H1 (cell line): ENCODE results near the gene RABL6. TPM values are rescaled to one million over a fixed set of nuclear protein-coding genes. Genes with fewer than 3 reads are reported as not detected.

ENCODE experiments used
- CTCF ChIA-PET: fragments of 300-600 bp; sonication (Branson Sonifier 250); formaldehyde crosslinking; loops from one replicate; lab custom pipeline; 2021; ENCODE audit not compliant: partially characterized antibody; lab: Charles Lee
- POLR2A ChIA-PET: fragments of 300-600 bp; sonication (Branson Sonifier 250); formaldehyde crosslinking; loops from one replicate; lab custom pipeline; 2021; ENCODE audit warnings: inconsistent platforms; ENCODE audit not compliant: partially characterized antibody; lab: Charles Lee
- DNase-seq, 2 experiments: peaks; one replicate each; pipeline versions ENCODE4 v3.0.0 to v3.0.0-alpha.2; 2010 to 2022; ENCODE audit warnings: low spot score in 2 of 2, low read depth in 1 of 2, mixed read lengths in 1 of 2
- FAIRE-seq: peaks from 2 replicates; lab custom pipeline; 2011; peaks lifted over from hg19 to GRCh38; lab: Jason Lieb, UNC
- H2AFZ ChIP-seq: 2 replicates; pipeline ENCODE4 v1.8.1; 2012; ENCODE audit warnings: low read length, inconsistent platforms
- H2AK5ac ChIP-seq: 2 replicates; pipeline ENCODE4 v1.6.1; 2013; ENCODE audit warnings: low read depth, low read length
- H2BK120ac ChIP-seq: replicated peaks from 2 replicates; pipeline ENCODE3; 2013; ENCODE audit warnings: low read depth, low read length, inconsistent platforms
- H2BK12ac ChIP-seq: 2 replicates; pipeline ENCODE4 v1.6.1; 2013; ENCODE audit warnings: low read depth, low read length
- H2BK15ac ChIP-seq: 2 replicates; pipeline ENCODE4 v1.6.1; 2013; ENCODE audit warnings: low read length
- H2BK20ac ChIP-seq: 2 replicates; pipeline ENCODE4 v1.6.1; 2013; ENCODE audit warnings: low read length
- H2BK5ac ChIP-seq: 2 replicates; pipeline ENCODE4 v1.6.1; 2013; ENCODE audit warnings: low read depth, low read length
- H3K14ac ChIP-seq: 2 replicates; pipeline ENCODE4 v1.6.1; 2013; ENCODE audit warnings: inconsistent platforms; ENCODE audit not compliant: insufficient read length
- H3K18ac ChIP-seq: 2 replicates; pipeline ENCODE4 v1.6.1; 2013; ENCODE audit warnings: low read length; ENCODE audit errors: extremely low read depth
- H3K23ac ChIP-seq: 2 replicates; pipeline ENCODE4 v1.6.1; 2013; ENCODE audit warnings: inconsistent platforms; ENCODE audit not compliant: insufficient read length
- H3K23me2 ChIP-seq: 2 replicates; pipeline ENCODE4 v1.6.1; 2013; ENCODE audit warnings: low read depth, low read length
- H3K27ac ChIP-seq: 2 replicates; pipeline ENCODE4 v1.6.1; 2011; ENCODE audit warnings: low read depth, low read length, inconsistent platforms
- H3K27me3 ChIP-seq, 4 experiments: replicated peaks in 1 of 4; 1 replicate in 1 of 4; 2 replicates in 3 of 4; pipeline versions ENCODE4 v1.6.1 to v1.8.1; 2011 to 2013; ENCODE audit warnings: low read length in 3 of 4, mild to moderate bottlenecking in 3 of 4, inconsistent platforms in 2 of 4, mixed read lengths in 2 of 4, moderate library complexity in 1 of 4; ENCODE audit not compliant: control insufficient read depth in 3 of 4, insufficient read depth in 3 of 4; ENCODE audit errors: extremely low read depth in 1 of 4
- H3K36me3 ChIP-seq, 4 experiments: 2 replicates each; pipeline versions ENCODE4 v1.6.1 to v1.8.1; 2011 to 2013; ENCODE audit warnings: mild to moderate bottlenecking in 4 of 4, low read length in 3 of 4, moderate library complexity in 2 of 4, control low read depth in 1 of 4, inconsistent platforms in 1 of 4; ENCODE audit not compliant: insufficient read depth in 4 of 4, control insufficient read depth in 2 of 4
- H3K4ac ChIP-seq: replicated peaks from 2 replicates; pipeline ENCODE3; 2013; ENCODE audit warnings: low read length, low read depth, mixed read lengths, inconsistent platforms; ENCODE audit not compliant: insufficient read length
- H3K4me1 ChIP-seq, 4 experiments: replicated peaks in 1 of 4; 1 replicate in 1 of 4; 2 replicates in 3 of 4; pipeline versions ENCODE4 v1.6.1 to v1.8.1; 2011 to 2013; ENCODE audit warnings: low read length in 3 of 4, inconsistent platforms in 2 of 4, mixed read lengths in 1 of 4; ENCODE audit not compliant: insufficient read depth in 4 of 4, control insufficient read depth in 3 of 4
- H3K4me2 ChIP-seq, 2 experiments: 2 replicates each; pipeline versions ENCODE4 v1.6.1 to v1.8.1; 2011 to 2013; ENCODE audit warnings: low read depth in 2 of 2, low read length in 2 of 2, control low read depth in 1 of 2, inconsistent platforms in 1 of 2, mild to moderate bottlenecking in 1 of 2; ENCODE audit not compliant: insufficient read depth in 1 of 2
- H3K4me3 ChIP-seq, 4 experiments: fragments of 200-600, 300-600 bp in 1 of 4; sonication (generic), shearing (Covaris generic), sonication (Bioruptor Twin) in 1 of 4; 2 replicates each; pipeline versions ENCODE4 v1.5.1 to v1.8.1; 2011 to 2016; ENCODE audit warnings: low read length in 4 of 4, low read depth in 3 of 4, control low read depth in 2 of 4, inconsistent platforms in 2 of 4, mild to moderate bottlenecking in 2 of 4, mixed read lengths in 1 of 4, moderate library complexity in 1 of 4; ENCODE audit not compliant: insufficient read depth in 2 of 4; ENCODE audit errors: extremely low read depth in 1 of 4
- H3K56ac ChIP-seq: replicated peaks from 2 replicates; pipeline ENCODE3; 2013; ENCODE audit warnings: low read depth, mild to moderate bottlenecking, mixed read lengths, low read length, inconsistent platforms; ENCODE audit not compliant: insufficient read length
- H3K79me1 ChIP-seq: 2 replicates; pipeline ENCODE4 v1.6.1; 2013; ENCODE audit warnings: low read depth, low read length, control low read depth
- H3K79me2 ChIP-seq, 2 experiments: 2 replicates each; pipeline versions ENCODE4 v1.6.1 to v1.8.1; 2012 to 2013; ENCODE audit warnings: low read length in 2 of 2, mild to moderate bottlenecking in 2 of 2, inconsistent platforms in 1 of 2; ENCODE audit not compliant: insufficient read depth in 2 of 2, control insufficient read depth in 1 of 2
- H3K9ac ChIP-seq, 4 experiments: replicated peaks in 1 of 4; 1 replicate in 1 of 4; 2 replicates in 3 of 4; pipeline versions ENCODE4 v1.6.1 to v1.8.1; 2011 to 2013; ENCODE audit warnings: low read depth in 3 of 4, low read length in 3 of 4, control low read depth in 2 of 4, mild to moderate bottlenecking in 2 of 4, moderate library complexity in 2 of 4, inconsistent platforms in 1 of 4; ENCODE audit errors: extremely low read depth in 1 of 4
- H3K9me3 ChIP-seq, 2 experiments: 2 replicates each; pipeline versions ENCODE4 v1.6.1 to v1.8.1; 2012 to 2013; ENCODE audit warnings: mild to moderate bottlenecking in 2 of 2, moderate library complexity in 2 of 2, control low read depth in 1 of 2, inconsistent platforms in 1 of 2, low read depth in 1 of 2, low read length in 1 of 2, mixed read lengths in 1 of 2; ENCODE audit not compliant: insufficient read depth in 2 of 2
- H4K20me1 ChIP-seq, 2 experiments: replicated peaks in 1 of 2; 2 replicates each; pipeline versions ENCODE3 to v1.8.1; 2011 to 2013; ENCODE audit warnings: inconsistent platforms in 2 of 2, low read length in 2 of 2, mild to moderate bottlenecking in 1 of 2; ENCODE audit not compliant: insufficient read depth in 2 of 2, control insufficient read depth in 1 of 2
- H4K5ac ChIP-seq: 2 replicates; pipeline ENCODE4 v1.6.1; 2013; ENCODE audit warnings: low read length, low read depth, mixed read lengths, inconsistent platforms; ENCODE audit not compliant: insufficient read length
- H4K8ac ChIP-seq: 2 replicates; pipeline ENCODE4 v1.8.0; 2013; ENCODE audit warnings: mild to moderate bottlenecking, moderate library complexity, low read length, inconsistent platforms; ENCODE audit not compliant: insufficient read depth; ENCODE audit errors: extremely low read depth
- H4K91ac ChIP-seq: replicated peaks from 2 replicates; pipeline ENCODE3; 2013; ENCODE audit warnings: low read length, mixed read lengths, inconsistent platforms; ENCODE audit not compliant: insufficient read length
- CBX8 ChIP-seq: fragments of 300-800, 300-1000 bp; sonication (generic); IDR thresholded peaks from 2 replicates; pipeline ENCODE4 v1.7.1; 2016; ENCODE audit warnings: low read depth, low read length, borderline replicate concordance
- POLR2AphosphoS5 ChIP-seq: IDR thresholded peaks from 2 replicates; pipeline ENCODE4 v1.6.1; 2011; ENCODE audit warnings: low read depth, low read length
- RNF2 ChIP-seq: fragments of 200-900, 300-1000 bp; sonication (generic); IDR thresholded peaks from 2 replicates; pipeline ENCODE4 v1.7.1; 2016; ENCODE audit warnings: borderline replicate concordance, low read depth, mild to moderate bottlenecking, antibody characterized with exemption, low read length; ENCODE audit not compliant: poor library complexity, severe bottlenecking; ENCODE audit errors: missing control alignments
- TBP ChIP-seq: IDR thresholded peaks from 2 replicates; pipeline ENCODE4 v1.6.1; 2011; ENCODE audit warnings: low read depth, low read length, improper control_type of control experiment
- WGBS, 2 experiments: shearing (Covaris generic) in 1 of 2; methylation state at CpG; one replicate each; pipeline versions ENCODE4 v1.1.6 to v1.1.7; 2013 to 2015; ENCODE audit warnings: low lambda C conversion rate in 2 of 2, mixed read lengths in 2 of 2, inconsistent platforms in 1 of 2, low coverage in 1 of 2, missing lambda C conversion rate in 1 of 2; ENCODE audit not compliant: insufficient replicate concordance in 2 of 2, insufficient coverage in 1 of 2, insufficient read length in 1 of 2; ENCODE audit errors: extremely low coverage in 1 of 2, missing lambda C conversion rate in 1 of 2; 5-methylcytosine and 5-hydroxymethylcytosine counted together
- polyA plus RNA-seq, 7 experiments: library from polyadenylated mRNA; depleted of rRNA in 3 of 7; stranded (reverse) in 5 of 7; unstranded in 2 of 7; fragments of >200 nt in 5 of 7; fragments of 200-250 nt in 2 of 7; gene quantifications; 1 replicate in 5 of 7; 2 replicates in 1 of 7; 4 replicates in 1 of 7; pipeline versions ENCODE4 v1.2.1 to v1.2.3, GENCODE V29; 2011 to 2013; ENCODE audit warnings: missing spikeins in 2 of 7, mixed read lengths in 2 of 7
- total RNA-seq: library from RNA; stranded (reverse); fragmentation: NEBNext Ultra II Directional; extraction: Animal tissue kit (Norgen Biotek cat#: 25700); gene quantifications from 2 replicates; pipeline ENCODE4 v1.2.1, GENCODE V29; 2021

Gene RABL6
- total and polyA plus RNA-seq, 2 of the 8 experiments (the other 6 are each of a cell fraction or from before 2014, with no cell fraction given), result 70.1 to 130 TPM

GRCh38 chr9:136865041-136865767 is 57.5 kb downstream of the RABL6 start:
- WGBS, 2 experiments, result 81% methylated on average over 7 of the region's 11 CpGs; no CpG with 5 or more reads in 1 of the 2 experiments
- Histone ChIP-seq H4K91ac (no peak overlapping the region), H3K18ac (no peak overlapping the region), H2BK5ac (no peak overlapping the region), H3K36me3 (peaks cover 11 to 34% (median 27%) of the 10 kb centered on the region in 4 experiments), H2BK15ac (no peak overlapping the region), H4K5ac (no peak overlapping the region), H3K14ac (no peak overlapping the region), H2BK12ac (no peak overlapping the region), H3K4ac (no peak overlapping the region), H2BK20ac (no peak overlapping the region), H2AK5ac (no peak overlapping the region), H2AFZ (no peak overlapping the region), H3K4me1 (peaks cover 0 to 6% (median 5%) of the 10 kb centered on the region in 4 experiments; a peak in 5 of 7 replicates), H3K9me3 (peaks cover 16 to 17% of the 10 kb centered on the region in 2 experiments; a peak in 3 of 4 replicates), H3K27me3 (no peaks in the 10 kb centered on the region), H3K4me3 (peak overlapping the region; percentile 41 to 99 (median 69)), H2BK120ac (no peak overlapping the region), H4K8ac (no peak overlapping the region; the same call in 1 of the 2 replicates), H3K4me2 (peak overlapping the region; percentile 76 to 79), H3K23me2 (peaks cover 5% of the 10 kb centered on the region; the same call in 1 of the 2 replicates), H3K79me2 (peaks cover 5 to 17% of the 10 kb centered on the region in 2 experiments; a peak in 3 of 4 replicates), H4K20me1 (peaks cover 7 to 36% of the 10 kb centered on the region in 2 experiments), H3K23ac (no peak overlapping the region), H3K79me1 (peaks cover 10% of the 10 kb centered on the region), H3K27ac (no peak overlapping the region; the same call in 1 of the 2 replicates), H3K56ac (no peak overlapping the region), H3K9ac (peak overlapping the region in 3 of 4 experiments; percentile 20 to 41 (median 34); a peak in 4 of 7 replicates)
- DNase-seq, result no peak
- TF ChIP-seq RNF2, result no peak
- no peak for TF ChIP-seq CBX8
- TF ChIP-seq TBP, result no peak
- no peak for TF ChIP-seq POLR2AphosphoS5
- FAIRE-seq, result no peak
- CTCF ChIA-PET, result interaction anchor here (1.0 kb wide), 1 partner anchor 67 kb away, joined by 3 read pairs; no protein-coding TSS in a partner anchor
- POLR2A ChIA-PET, result interaction anchor here (1.1 to 16.2 kb wide), 4 partner anchors 9 to 26 kb away, joined by 4 to 248 read pairs (median 10); partner anchors contain the start of genes AJM1 and MAMDC4
